GM19468 (cell line): Measurements from ENCODE around the gene GATB.

ENCODE experiments used
- ATAC-seq: cut with Tn5 transposase; IDR thresholded peaks from one replicate; pipeline ENCODE4 v1.9.1; 2021; ENCODE audit warnings: mild to moderate bottlenecking, moderate library complexity, moderate number of reproducible peaks; ENCODE audit not compliant: unreplicated experiment; ENCODE audit errors: extremely low read depth

Gene GATB

GRCh38 chr4:151679231-151679630 is 81.6 kb downstream of the GATB start:
- ATAC-seq = no peak

DNA sequence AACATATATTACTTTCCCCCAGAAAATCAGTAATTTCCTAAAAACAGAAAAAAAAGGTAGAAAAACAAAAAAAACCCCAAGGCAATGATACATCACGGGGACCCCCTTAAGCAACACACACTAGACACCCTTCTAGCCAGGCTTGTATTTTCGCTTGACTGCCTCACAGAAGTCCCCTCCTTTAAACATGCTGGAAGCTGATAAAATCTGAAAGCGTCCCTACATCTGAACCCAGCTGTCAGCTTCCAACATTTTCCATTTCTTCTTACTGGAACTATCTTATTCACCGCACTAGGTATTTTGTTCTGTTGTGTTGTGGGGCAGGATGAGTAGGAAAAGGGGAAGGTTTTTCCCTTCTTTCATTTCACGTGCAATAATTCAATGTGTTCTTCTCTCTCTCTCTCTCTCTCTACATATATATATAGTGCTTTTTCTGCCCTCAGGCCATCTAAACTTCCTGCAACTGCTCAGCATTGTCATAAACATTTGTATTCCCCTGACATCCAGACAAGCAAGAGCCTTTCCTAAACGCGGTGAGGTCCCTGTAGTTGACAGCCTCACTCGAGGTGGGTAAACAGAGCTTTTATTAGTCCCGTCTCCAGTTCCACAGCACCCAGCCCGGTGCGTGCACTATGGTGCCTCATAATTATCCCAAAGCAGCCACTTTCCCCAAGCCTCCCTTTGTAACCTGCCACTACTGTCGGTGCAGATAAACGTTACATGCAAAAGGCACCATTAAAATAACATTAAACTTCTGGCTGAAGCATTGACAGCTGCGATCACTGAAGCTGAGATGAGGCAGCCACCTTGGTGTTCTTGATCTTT is 82.5 kb downstream of the GATB start:
- ATAC-seq = no peak

DNA sequence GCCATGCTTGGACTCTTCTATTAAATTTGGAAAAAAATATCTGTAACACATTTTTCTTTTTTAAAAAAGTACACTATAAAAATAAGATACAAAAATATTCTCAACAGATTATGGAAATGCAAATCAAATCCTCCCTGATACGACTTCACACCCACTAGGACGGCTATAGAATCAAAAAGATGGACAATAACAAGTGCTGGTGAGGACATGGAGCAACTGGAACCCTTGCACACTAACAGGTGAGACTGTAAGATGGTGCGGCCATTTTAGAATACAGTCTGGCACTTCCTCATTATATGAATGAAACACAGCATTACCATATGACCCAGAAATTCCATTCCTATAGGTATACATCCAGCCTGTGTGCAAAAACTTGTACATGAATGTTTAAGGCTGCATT is 83.6 kb downstream of the GATB start:
- ATAC-seq = no peak

DNA sequence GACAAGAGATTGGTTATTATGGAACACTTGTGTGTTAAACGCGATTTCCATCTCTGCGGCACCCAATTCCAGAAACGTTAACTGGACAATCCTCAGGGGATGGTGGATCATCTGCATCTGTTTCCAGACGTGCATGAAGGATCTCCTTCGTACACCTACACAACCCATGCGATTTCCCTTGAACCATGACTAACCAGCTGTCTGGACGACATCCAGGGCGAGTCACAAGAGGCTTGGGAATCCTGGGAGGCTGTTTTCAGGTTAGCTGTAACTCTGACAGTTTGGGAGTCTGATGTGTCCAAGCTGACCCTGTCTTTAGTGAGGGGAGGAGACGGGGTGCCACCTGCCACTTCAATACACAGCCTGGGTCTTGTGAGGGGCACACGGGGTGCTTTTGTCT is 84.5 kb downstream of the GATB start:
- ATAC-seq = no peak

GRCh38 chr4:151675411-151675971 is 85.3 kb downstream of the GATB start:
- ATAC-seq = no peak

DNA sequence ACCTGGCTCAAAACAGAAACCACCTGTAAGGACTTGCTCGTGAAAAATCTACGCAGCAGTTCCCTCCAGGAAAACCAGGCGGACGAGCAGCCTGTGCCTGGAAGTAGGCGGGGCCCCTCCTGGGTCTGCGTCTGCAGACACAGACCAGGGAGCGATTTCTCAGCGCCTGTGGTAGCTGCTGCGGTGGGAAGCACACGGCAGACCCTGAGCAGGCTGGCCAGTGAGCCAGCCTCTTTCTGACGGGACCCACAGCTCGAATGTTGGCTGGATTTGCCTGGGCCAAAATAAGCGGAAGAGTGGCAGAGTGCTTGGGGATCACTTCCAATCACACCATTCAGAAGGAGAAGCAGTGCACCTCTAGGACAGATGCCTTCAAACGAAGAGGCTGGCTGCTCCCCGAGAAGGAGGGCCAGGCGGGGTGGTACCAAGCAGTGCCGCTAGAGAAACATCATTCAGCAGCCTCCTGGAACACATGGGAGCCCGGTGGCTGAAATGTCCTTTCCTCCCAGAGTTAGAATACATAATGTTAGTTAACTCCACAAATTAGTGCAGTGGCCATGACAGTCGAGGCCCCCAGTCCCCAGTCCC is 85.9 kb downstream of the GATB start:
- no peak for ATAC-seq

GRCh38 chr4:151673908-151674520 is 86.8 kb downstream of the GATB start:
- no peak for ATAC-seq

DNA sequence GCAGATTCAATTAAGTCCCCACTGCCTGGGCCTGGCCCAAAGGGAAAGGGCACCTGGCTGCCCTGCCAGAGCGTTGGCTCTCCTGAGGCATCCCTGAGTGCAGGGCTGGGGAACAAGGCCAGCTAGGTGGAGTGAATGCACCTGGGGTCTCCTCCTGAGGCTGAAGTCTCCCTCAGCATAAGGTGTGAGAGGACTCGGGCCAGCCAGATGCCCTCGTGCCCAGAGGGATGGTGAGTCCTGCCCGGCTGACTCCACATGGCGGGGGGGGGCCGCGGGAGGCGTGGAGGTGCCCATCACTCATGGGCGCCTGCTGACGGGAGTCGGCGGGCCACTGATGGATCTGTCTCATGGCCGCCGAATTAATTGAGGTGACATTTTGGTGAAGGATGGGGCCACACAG is 87.8 kb downstream of the GATB start:
- ATAC-seq = no peak

- no peak for ATAC-seq
Measured at GRCh38 chr4:151671541-151672059, 89.2 kb downstream of the GATB start.

- ATAC-seq = no peak
Measured at GRCh38 chr4:151670843-151671242, 90.0 kb downstream of the GATB start.

DNA sequence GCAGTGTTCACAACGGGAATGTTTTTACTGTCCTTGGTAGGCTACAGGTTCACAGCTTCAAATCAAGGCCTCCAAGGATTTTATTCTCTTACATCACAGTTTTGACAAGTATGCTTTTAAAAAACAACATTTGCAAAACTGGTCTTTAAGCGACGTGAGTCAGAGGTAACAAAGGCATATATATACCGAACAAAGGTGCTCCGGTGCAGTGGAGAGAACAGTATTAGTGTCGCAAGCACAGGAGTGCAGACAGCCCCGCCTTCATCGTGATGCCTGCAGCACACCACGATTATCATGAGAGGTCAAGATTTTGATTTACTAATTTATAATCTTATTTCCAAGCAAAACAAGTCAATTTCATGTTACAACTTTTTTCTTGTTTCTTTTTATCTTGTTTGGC is 90.8 kb downstream of the GATB start:
- no peak for ATAC-seq

DNA sequence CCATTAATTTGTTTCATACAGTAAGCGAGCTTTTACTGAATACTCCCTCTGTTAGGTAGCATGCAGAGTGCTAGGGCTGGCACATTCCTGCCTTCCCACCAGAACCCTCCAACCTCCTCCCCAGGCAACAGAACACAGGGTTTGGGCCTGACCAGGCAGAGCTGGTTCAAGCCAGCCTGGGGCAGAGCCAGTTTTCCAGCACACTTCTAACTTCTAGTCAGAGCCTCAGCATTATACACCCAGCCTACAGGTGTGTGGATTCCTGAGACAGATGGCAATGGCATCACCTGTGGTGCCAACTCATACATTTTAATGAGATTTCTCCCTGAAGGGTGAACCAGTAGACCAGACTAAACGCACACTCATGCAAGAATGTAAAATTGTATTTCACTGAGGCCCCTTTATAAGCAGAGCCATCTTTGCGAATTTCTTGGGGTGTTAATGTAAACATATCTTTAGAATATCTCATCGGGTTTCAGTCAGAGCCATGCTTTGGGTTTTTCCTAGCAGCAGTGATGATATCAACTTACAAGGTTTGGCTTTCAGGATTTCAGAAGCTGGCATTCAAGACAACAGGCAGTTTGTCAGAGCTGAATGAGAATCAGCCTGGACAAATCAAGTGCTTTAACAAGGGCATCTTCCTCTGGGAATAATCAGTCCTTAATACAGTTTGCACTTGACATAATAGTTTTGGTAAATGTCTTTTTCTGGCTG is 92.0 kb downstream of the GATB start:
- no peak for ATAC-seq

- no peak for ATAC-seq
Measured at GRCh38 chr4:151667666-151668065, 93.1 kb downstream of the GATB start.

DNA sequence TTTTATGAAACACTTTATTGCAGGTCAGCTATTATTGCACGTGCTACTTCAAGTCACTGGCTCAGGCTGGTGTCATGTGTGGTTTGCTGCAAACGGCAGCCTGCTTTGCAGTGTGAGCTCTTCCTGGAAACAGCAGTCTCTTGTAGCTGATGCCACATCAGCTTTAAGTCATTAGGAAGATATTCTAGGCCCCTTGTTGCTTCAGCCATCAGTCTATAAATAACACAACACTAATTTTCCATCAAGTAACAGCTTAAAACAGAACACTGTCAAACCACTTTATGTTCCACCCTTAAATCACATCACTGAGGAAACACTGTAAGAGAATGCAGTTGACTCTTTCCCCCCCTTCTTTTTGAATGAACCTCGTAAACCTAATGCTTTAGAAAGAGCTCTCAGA is 93.8 kb downstream of the GATB start:
- no peak for ATAC-seq

GRCh38 chr4:151666501-151666900 is 94.3 kb downstream of the GATB start:
- ATAC-seq = no peak

GRCh38 chr4:151665785-151666127 is 95.1 kb downstream of the GATB start:
- ATAC-seq = no peak

DNA sequence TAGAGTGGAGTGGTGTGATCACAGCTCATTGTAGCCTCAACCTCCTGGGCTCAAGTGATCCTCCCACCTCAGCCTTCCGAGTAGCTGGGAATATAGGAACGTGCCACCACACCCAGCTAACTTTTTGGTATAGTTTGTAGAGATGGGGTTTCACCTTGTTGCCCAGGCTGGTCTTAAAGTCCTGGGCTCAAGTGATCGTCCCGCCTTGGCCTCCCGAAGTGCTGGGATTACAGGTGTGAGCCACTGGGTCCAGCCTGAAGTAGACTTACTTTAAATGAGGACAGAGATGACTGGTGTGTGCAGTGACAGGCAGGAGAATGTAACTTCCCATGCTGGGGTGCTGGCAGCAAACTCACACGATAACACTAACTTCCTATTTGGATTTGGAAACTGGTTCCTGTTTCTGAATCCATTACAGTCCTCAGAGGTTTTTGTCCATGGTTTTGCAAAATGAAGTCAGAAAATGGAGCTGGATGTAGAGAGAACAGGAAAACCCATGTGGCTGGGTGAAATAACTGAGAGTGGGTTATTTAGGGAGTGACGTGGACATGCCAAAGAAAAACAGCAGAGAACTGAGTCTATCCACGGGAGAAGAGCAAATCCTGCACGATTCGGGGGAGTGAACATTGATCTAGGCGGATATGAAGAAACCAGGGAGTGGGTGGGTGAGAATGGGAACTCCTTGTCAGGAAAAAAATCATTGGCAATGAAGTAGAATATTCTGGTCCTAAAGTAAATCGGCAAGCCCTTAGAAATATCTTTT is 95.6 kb downstream of the GATB start:
- no peak for ATAC-seq

GRCh38 chr4:151664289-151664688 is 96.5 kb downstream of the GATB start:
- ATAC-seq = no peak

DNA sequence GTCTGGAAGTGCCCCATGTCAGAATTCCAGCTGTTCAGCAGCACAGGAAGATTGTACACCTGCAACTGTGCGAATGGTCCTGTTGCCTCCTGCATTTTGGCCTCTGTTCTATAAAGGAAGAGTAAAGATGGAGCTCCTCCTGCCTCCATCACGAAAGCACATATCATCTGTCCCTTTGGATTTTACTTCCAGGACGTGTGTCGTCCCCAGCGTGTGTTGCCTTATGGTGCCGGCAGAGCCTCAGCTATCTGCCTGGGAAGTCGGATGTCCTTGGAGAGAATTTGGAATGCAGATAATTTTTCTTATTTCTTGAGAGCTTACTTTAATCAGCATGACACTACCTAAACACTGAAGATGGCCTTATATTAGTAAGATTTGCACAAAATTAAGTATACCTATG is 97.7 kb downstream of the GATB start:
- ATAC-seq = no peak

DNA sequence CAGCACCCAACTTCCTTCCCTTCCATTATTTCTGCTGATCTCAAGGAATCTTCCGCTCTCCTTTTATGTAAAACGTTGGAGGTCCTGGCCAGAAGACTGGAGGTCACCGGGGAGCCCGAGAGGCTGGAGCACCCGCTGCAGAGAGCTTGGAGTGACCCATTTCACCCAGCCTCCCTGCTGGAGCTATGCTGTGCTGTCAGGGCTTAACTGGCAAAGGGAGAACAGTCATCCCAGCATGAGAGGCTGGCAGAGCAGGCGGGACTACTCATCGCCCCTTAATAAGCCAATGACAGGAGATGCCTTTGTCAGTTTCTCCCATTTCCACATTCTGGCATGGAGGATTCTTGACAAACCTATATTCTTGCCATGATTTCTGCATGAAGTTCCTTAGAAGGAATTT is 98.9 kb downstream of the GATB start:
- ATAC-seq = no peak
